Measurements from ENCODE around the gene ZNF423.

Gene ZNF423

DNA sequence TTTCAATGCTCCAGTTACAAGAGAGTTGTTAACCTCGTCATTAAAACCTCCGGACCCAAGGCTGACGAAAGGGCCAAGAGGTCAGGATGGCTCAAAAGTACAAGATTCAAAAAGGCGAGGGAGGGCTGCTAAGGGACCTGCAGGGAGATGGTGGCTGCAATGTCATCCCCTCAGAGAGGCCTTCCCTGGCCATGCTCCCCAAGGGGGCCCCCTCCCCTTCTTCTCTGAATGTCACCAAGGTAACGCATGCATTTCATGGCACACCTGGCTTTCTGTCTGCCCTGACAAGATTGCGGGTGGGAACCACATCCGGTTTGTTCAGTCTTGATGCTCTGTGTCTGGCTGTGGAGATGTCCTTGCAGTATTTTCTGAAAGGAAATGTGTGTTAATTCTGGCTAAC is 392.4 kb downstream of the ZNF423 start:
- DNase-seq = peak; percentile 67

DNA sequence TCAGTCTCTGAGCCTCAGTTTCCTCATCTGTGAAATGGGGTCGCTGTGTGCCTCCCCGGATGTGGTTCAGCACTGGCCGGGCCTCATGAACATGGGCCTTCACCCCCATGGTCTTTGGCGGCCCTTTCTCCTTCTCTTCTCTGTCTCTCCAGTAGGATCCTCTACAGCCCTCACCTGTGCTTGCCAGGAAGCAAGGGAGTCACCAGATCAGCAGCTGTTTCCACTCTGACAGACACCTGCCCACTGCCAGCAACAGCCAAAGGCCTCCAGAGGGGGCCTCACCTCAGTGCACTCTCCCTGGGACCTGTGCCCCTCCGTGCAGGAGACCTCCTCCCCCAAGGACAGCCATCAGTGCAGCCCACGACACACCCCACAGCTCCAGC is 392.9 kb downstream of the ZNF423 start:
- DNase-seq = no peak

DNA sequence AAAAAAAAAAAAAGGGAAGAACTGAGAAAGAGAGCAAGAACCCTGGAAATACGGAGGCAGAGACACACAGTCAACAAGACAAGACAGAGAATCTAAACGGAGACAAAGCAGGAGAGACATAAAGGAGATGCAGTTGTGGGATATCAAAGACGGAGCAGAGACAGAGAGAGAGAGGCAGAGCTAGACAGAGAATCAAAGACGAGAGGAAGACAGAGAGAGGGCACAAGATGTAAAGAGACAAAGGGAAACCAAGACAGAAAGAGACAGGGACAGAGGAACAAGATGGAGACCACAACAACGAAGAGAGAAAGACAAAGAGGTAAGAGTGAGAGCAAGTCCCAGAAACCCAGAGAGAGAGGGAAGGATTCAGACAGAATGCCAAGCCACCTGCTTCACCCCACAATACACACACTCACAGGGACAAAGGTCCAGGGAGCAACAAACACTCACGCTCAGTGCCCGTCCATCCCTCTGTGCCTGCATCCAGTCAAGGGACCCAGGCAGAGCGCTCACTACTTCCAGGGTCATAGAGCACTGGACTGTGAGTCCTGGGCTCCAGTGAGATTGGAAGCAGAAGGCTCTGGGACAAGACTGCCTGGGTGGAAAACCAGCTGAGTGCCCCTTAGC is 393.4 kb downstream of the ZNF423 start:
- DNase-seq = no peak

DNA sequence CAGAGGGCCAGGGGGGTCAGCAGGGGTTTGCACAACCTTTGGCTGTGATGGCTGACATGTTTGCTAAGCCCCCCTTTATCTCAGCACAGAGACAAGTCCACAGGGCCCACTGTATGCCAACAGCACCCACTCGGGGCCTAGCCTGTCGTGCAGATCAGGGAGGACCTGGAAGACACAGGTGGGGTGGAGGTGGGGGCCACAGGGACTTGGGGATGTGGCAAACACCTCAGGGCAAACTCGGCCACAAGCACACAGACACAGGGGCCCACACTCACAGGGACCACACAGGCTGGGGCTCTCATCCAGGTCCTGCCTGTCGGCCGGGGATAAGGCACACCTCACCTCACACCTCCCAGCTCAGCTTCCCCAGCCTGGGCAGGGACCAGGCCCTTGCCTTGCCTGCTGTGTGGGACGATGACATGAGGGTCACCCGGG is 394.4 kb downstream of the ZNF423 start:
- no peak for DNase-seq

DNA sequence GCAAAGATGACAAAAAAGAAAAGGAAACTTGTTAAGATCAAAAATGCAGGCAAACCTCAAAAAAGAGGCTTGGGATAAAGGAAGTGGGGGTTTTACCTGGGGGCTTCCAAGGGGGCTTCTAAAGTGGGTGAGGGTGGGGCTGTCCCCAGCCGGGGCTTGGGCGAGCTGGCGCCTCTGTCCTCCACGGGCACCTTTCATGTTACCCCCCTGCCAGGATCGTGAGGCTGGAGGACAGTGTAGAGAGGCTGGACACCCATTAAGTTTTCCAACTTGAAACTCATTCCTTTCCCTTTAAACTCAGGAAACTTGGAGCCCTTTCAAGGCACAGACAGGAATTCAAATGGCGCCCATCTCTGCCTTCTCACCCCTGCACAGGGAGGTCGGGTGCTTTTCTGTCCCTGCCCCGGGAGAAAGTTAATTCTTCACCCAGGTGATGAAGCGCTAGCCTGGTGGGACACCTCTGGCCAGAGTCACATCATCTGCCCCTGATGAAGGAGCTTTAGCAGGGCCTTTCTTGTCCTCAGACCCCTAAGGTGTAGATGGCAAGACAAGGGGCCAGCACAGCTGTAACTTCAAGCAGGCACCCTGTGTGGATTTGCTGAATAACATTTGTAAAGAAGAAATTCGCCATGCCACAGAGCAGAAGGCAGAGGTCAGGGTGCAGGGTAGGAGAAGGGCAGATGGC is 395.0 kb downstream of the ZNF423 start:
- DNase-seq = no peak

DNA sequence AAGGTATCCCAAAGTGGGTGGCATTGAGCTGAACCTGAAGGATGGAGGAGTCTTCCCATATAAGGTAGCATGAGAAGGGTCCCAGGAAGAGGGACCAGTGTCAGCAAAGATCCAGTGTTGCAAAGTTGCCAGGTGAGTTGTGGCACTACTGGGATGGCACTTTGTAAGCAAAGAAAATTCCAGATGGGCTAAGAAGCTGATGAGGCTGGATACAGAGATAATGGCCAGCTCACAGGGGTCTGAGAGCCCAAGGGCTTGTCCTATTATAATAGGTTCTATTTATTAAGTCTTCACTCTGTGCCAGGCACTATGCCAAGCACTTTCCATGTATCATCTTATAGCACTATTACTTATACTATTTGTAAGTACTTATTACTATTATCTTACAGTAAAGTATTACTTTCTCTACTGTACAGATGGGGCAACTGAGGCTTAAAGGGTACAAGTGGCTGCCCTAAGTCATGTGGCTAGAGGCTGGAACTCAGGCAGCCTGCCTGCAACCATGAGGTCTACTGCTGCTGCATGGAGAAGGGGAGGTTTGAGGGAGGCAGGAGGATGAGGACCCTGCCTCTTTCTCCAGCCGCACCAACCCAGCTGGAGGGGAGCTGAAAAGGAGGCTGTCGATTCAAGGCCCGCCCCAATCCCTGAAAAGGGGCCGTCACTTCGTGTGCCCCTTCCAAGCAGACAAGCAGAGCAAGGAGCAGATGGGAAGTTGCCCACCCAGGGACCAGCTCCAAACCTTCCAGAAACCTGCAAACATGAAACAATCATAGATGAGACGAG is 395.8 kb downstream of the ZNF423 start:
- DNase-seq = no peak

DNA sequence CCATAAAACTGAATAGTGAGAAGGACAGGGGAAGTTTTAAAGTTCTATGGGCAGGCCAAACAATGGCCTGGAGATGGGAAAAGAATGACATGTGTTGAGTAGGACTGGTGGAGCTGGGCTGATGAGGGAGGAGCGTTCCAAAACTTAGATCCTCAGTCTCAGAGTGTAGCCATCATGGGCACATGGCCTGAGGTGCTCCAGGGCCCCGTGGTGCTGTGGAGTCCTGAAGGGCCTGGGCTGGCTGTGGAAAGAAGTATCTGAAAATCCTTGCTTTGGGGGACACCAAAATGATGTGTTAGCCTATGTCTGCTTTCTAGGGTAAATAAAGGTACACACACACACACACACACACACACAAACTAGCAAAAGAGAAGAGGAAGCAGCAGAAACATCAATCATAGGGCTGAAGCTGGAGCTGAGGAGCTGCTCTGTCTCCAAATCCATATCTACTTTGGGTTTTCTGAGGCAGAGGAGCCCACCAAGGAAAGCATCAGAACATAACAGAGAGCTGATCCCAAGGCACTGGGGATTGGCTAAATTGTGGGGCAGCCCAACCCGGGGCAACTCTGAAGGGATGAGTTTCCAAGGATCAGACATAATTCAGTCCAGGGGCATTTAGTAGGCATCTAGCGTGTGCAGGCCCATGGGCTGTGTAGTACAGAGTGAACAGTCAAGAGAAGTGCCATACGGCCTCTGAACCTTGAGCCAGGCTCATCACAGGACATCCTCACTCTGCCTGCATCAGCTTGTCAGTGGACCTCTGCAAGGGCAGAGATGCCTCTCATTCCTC is 397.1 kb downstream of the ZNF423 start:
- no peak for DNase-seq

DNA sequence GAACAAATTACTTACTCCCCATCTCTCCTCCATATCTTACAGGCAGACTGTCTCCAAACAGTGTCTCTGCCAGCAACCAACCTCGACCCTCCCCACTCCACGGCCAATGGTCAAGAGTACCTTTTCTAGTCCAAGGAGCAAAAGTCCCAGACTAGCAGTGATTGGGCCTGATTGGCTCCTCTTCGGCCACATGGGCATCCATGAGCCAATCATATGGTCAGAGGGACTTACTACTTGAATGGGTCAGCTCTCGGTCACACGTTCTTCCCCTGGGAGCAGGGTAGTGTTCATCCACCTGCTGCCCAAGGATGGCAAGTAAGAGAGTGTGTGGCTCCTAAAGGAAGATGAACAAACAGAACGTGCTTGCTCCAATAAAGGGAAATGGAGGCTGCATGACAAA is 397.7 kb downstream of the ZNF423 start:
- DNase-seq = no peak

DNA sequence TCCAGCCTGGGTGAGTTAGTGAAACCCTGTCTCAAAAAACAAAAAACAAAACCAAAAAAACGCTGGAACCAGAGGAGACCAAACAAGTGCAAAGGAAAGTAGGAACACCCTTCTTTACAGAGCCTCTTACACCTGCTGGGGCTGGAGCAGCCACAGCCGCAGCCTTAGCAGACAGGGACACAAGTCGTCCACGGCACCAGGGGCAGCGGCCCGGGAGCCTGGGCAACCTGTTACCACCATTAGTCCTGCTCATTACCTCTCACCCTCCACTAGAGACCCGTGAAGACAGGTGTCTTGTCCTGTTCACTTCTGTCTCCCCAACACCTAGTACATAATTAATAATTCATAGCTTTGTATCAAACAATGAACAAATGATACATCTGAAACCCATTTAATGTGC is 398.7 kb downstream of the ZNF423 start:
- DNase-seq = no peak

DNA sequence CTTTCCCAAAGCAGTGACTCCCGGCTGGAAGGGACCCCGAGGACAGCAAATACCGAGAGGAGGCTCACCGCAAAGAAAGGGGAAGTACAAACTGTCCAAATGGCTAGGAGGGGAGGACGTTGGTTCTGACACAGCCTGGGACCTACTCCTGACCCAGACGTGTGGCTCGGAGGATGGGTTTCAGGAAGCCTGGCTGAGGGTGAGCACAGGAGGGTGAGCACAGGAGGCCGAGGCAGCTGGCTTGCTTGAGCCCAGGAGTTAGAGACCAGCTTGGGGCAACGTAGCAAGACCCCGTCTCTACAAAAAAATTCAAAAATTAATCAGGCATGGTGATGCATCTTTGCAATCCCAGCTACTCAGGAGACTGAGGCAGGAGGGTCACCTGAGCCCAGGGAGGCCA is 399.1 kb downstream of the ZNF423 start:
- no peak for DNase-seq

DNA sequence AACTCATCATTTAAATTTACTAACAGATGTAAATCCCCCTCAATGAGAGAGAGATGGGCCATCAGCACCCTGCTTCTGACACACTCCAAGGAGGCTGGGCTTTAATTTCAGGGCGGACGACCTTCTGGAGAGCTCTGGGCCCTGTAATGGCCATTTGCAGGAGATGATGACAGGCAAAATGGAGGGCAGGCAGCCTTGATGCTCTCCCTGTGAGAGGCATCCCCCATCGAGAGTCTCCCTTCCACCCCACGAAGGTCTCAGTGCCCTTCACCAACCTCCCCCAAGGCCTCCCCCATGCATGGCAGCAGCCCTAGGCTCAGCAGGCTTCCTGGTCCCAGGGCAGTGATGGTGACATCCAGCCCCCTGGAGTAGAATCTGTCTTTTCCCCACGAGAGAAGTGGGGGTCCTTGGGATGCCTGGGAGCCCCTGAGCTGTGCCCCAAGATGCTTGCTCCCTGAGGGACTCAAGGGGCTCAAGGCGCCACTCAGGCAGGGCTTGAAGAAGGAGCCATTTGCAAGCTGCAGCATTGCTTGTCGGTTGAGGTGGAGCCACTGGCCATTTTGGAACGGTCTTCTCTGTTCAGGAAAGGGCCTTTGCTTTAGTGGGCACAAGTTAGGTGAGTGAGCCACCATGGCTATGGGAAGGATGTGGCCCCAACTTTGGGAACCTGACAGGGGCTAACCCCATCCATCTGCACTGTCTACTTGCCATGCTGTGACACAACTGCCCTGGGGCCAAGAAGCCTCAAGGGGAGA is 399.7 kb downstream of the ZNF423 start:
- DNase-seq = no peak

DNA sequence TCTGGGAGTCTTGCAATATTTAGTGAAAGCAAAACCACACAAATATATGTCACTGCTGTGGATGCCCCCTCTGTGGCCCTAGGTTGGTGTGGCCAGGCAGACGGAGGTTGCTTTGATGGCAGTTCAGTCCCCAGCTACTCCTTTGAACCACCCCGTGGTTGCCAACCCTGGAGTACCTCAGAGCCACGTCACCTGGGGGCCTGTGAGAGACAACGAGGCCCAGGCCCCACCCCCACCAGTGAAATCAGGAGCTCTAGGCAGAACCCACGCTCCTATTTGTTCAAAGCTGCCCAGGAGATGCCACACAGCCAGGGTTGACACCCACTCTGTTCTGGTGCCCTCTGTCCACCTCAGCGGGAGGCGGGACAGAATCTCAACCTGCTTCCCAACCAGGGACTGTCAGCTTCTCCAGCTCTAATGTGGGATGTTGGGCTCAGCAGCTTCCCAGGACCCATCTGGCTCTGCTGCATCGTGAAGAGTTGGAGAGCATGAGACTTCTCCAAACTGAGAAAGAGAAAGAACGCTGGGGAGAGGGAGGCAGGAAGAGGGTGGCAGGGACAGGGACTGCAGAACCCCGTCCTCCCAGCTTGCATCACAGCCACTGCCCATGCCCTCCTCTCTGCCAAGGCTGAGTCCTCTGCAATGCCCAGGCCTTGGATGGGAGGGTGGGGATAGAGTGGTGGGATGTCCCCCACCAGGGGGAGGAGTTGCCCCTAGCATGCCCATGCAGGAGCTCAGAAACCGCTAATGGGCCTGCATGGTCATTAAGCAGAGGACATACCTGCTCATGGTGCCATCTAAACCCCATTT is 400.5 kb downstream of the ZNF423 start:
- DNase-seq = no peak

DNA sequence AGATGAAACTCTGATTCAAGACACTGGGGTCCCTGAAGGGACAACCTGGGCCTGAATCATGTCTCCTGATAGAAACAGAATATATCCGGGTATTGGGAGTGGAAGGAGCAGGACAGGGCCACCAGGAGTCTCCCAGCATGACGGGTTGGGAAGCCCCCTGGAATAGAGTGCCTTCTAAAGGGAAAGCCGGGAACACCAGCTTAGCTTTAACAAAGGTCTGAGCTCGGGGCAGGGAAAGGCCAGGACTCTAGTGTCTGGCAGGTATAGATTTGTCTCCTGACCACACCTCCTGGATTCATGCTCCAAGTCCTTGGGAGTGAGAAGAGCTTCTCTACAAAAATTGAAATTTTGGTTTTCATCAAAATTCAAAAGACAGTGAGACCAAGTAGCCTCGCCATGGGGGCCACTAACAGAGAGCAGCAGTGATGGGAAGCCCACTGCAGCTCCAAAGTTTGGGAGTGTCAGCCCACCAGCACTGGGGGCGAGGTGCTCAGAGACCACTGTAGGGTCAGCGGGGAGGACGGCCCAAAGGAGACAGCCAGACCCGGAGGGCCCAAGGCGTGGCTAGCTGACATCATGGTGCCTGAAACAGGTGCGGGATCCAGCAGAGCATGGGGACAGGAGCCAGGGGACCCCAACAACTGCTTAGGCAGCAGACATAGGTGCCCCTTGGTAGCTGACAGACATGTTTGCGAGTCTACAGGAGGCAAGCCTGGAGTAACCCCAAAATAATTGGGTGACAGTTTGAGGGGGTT is 401.3 kb downstream of the ZNF423 start:
- no peak for DNase-seq

DNA sequence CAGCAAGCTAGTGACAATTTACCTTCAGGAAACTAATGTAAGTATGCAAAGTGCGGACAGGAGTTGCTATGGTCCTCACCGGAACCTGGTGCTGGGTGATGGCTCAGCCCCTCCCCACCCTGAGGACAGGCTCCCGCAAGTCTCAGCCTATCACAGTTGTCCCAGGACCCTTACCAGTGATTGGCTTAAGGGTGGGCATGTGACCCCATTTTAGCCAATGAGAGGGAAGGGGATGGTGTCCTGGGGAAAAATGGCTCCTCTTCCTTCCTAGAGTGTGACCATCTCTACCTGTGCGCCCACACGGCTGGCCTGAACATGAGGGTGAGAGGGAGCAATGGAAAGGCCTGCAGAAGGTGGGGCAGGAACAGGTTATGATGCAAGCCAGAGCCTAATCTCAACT is 401.9 kb downstream of the ZNF423 start:
- no peak for DNase-seq

DNA sequence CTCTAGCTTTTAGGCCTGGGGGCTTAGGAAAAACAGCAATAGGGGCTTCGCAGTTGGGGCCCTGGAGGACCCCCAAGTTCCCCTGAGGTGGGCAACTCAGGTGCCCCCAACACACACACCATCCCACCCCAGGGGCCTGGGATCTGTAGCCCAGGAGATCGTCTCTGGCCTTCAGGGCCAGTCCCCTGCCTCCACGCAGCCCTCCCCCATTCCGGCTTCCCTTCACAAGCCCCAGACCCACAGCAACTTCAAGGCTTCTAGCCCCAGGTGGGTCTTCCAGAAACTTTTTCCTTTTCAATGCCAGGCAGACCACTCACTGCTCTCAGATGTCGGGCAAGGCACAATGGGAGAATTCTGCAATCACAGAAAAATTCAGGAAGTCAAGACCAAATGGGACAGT is 402.9 kb downstream of the ZNF423 start:
- DNase-seq = no peak

DNA sequence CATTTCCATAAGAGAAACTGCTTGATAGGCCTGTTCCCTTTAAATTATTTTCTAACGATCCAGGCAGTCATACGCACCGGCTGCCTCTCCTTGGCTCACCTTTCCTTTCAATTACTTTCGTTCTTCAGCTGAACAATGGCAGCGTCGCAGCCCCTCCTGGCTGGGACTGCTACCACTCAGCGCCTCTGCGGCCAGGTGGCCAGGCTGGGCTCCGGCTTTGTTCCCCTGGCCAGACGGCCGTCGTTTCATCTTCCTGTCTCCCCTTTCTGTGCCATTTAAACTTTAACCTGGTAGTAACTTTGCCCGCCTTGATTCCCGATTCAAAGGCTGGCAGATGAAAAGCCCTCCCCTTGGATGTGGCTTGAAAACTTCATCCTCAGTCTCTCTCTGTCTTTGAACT is 403.3 kb downstream of the ZNF423 start:
- DNase-seq = no peak

DNA sequence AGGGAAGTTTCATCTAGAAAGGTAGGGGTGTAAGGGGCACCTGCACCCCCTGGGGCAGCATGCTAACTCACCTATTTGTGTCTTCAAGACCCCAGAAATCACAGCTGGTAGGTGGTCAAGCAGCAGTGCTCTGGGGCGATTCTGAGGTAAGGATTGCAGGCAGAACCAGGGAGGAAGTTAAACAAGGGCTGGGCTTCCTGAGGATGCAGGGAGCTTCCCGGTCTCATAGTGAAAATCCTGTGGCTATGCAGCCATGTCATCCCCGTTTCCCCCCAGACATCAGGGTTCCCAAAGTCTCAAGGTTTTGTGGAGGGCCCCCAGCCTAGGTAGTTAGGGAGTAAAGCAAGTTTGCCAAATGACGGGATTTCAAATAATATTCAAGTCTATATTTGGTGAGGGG is 403.8 kb downstream of the ZNF423 start:
- DNase-seq = no peak

DNA sequence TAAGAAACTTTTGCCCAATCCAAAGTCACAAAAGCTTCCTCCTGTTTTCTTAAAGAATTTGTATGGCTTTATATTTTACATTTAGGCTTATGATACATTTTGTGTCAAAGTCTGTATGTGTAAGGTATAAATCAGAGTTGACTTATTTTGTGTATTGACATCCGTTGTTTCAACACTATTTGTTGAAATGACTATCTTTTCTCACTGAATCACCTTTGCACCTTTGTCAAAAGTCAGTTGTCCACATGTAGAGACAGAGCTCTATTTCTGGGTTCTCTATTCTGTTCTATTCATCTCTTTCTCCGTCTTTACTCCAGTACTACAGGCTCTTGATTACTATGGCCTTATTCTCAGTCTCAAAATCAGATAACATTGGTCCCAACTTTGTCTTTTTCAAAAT is 409.1 kb downstream of the ZNF423 start:
- no peak for DNase-seq

DNA sequence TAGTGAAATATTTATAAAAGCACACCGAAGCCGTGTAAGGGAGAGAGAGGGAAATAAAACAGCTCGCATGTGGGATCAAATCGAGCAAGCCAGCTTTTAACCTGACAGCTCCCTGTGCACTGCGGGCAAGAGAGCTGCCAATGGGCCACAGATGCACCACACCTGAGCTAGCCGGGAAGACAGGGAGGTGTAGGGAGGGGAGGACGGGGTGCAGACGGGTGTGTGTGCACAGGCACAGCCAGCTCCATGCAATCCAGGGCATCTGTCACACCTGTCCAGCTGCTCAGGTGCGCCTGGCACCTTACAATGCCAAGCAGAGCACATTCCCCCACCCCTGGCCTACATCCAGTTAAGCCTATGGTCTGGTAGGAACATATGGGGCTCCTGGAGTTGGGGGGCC is 412.3 kb downstream of the ZNF423 start:
- DNase-seq = no peak

DNA sequence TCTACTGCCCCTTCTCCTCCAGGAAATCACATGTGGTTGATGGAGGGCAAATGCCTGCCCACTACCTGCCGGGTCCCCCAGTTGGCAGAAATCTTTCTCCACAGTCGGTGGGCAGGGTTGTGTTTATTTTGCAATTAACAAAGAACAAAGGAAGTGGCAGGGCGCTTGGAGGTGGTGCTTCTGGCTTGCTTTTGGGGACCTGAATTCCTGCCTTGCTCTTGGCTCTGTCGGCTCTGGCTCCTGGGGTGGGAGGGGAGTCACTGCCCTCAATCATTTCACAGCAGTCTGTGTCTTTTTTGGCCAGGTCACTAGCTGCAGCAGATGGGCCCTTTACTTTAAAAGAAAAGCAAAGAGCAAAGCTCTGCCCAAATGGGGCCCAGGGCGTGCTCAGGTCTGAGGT is 413.1 kb downstream of the ZNF423 start:
- no peak for DNase-seq

DNA sequence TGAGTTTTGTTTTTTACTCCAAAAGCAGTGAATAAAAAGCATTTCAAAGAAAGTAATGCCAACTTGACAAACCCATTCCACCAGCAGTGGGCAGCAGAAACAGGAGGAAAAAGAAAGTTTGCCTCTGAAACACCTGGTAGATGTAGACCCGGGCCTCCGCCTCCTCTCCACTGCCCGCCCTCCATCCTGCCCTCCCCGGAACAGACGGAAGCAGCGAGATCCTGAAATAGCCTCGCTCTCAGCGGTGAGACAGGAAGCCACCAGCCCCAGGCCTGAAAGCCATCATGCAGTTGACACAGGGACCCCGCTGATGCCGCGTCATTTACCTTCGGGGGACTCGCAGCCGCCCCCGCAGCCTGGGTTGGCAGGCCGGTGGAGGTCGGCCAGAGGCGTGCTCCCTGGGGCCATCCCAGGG is 414.5 kb downstream of the ZNF423 start:
- peak; percentile 62 for DNase-seq
